ENCODE data around the gene GP2.
"Not testable (repeated sequence)": the region's sequence is repeated elsewhere in the genome, so short reads cannot be mapped to it uniquely, and the experiment has no call there.

DNA sequence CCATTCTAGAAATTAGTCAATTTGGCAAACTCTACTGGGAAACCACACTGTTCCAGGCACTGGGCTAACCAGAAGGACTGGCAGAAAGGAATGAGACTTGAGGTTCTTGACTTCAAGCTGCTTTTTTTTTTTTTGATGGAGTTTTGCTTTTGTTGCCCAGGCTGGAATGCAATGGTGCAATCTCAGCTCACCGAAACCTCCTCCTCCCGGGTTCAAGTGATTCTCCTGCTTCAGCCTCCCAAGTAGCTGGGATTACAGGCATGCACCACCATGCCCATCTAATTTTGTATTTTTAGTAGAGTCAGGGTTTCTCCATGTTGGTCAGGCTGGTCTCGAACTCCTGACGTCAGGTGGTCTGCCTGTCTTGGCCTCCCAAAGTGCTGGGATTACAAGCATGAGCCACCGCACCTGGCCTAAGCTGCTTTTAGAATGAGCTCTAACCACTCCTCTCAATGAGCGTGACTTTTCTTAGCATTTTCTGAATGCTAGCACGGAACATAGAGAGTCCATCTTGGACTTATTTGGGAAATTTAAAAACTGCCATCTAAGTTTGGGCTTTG lies 14.7 kb downstream of the GP2 start:
- TF ChIP-seq HNF4A (conservative IDR thresholded peaks at IDR 0.05); RAD21 (IDR thresholded peaks at IDR 0.05); GABPA (IDR thresholded peaks at IDR 0.05 in 1 of 2, conservative IDR thresholded peaks at IDR 0.05 in 1 of 2); HNF4G (IDR thresholded peaks at IDR 0.05); EGR1 (IDR thresholded peaks at IDR 0.05; ENCODE audit: low read depth in 2 of 2); FOXA1 (IDR thresholded peaks at IDR 0.05); JUND (IDR thresholded peaks at IDR 0.05); TAF1 (conservative IDR thresholded peaks at IDR 0.05); SP1 (IDR thresholded peaks at IDR 0.05); RXRA (IDR thresholded peaks at IDR 0.05): not testable (repeated sequence)
- TF ChIP-seq, protein P1, sequence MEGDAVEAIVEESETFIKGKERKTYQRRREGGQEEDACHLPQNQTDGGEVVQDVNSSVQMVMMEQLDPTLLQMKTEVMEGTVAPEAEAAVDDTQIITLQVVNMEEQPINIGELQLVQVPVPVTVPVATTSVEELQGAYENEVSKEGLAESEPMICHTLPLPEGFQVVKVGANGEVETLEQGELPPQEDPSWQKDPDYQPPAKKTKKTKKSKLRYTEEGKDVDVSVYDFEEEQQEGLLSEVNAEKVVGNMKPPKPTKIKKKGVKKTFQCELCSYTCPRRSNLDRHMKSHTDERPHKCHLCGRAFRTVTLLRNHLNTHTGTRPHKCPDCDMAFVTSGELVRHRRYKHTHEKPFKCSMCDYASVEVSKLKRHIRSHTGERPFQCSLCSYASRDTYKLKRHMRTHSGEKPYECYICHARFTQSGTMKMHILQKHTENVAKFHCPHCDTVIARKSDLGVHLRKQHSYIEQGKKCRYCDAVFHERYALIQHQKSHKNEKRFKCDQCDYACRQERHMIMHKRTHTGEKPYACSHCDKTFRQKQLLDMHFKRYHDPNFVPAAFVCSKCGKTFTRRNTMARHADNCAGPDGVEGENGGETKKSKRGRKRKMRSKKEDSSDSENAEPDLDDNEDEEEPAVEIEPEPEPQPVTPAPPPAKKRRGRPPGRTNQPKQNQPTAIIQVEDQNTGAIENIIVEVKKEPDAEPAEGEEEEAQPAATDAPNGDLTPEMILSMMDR (IDR thresholded peaks at IDR 0.05; ENCODE audit: low read depth, low read length, missing input control) = not testable (repeated sequence)
- TF ChIP-seq, protein P2, sequence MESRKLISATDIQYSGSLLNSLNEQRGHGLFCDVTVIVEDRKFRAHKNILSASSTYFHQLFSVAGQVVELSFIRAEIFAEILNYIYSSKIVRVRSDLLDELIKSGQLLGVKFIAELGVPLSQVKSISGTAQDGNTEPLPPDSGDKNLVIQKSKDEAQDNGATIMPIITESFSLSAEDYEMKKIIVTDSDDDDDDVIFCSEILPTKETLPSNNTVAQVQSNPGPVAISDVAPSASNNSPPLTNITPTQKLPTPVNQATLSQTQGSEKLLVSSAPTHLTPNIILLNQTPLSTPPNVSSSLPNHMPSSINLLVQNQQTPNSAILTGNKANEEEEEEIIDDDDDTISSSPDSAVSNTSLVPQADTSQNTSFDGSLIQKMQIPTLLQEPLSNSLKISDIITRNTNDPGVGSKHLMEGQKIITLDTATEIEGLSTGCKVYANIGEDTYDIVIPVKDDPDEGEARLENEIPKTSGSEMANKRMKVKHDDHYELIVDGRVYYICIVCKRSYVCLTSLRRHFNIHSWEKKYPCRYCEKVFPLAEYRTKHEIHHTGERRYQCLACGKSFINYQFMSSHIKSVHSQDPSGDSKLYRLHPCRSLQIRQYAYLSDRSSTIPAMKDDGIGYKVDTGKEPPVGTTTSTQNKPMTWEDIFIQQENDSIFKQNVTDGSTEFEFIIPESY (IDR thresholded peaks at IDR 0.05) = not testable (repeated sequence)
- TF ChIP-seq, protein P3, sequence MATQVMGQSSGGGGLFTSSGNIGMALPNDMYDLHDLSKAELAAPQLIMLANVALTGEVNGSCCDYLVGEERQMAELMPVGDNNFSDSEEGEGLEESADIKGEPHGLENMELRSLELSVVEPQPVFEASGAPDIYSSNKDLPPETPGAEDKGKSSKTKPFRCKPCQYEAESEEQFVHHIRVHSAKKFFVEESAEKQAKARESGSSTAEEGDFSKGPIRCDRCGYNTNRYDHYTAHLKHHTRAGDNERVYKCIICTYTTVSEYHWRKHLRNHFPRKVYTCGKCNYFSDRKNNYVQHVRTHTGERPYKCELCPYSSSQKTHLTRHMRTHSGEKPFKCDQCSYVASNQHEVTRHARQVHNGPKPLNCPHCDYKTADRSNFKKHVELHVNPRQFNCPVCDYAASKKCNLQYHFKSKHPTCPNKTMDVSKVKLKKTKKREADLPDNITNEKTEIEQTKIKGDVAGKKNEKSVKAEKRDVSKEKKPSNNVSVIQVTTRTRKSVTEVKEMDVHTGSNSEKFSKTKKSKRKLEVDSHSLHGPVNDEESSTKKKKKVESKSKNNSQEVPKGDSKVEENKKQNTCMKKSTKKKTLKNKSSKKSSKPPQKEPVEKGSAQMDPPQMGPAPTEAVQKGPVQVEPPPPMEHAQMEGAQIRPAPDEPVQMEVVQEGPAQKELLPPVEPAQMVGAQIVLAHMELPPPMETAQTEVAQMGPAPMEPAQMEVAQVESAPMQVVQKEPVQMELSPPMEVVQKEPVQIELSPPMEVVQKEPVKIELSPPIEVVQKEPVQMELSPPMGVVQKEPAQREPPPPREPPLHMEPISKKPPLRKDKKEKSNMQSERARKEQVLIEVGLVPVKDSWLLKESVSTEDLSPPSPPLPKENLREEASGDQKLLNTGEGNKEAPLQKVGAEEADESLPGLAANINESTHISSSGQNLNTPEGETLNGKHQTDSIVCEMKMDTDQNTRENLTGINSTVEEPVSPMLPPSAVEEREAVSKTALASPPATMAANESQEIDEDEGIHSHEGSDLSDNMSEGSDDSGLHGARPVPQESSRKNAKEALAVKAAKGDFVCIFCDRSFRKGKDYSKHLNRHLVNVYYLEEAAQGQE (IDR thresholded peaks at IDR 0.05) = not testable (repeated sequence)
- TF ChIP-seq, protein P4, sequence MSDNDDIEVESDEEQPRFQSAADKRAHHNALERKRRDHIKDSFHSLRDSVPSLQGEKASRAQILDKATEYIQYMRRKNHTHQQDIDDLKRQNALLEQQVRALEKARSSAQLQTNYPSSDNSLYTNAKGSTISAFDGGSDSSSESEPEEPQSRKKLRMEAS (IDR thresholded peaks at IDR 0.05) = not testable (repeated sequence)

Data from liver (tissue), 3 donors.